GM21381 (cell line): ENCODE results near the gene GPR84.
"Not testable (repeated sequence)": the region's sequence is repeated elsewhere in the genome, so short reads cannot be mapped to it uniquely, and the experiment has no call there.

ENCODE experiments used
- ATAC-seq: cut with Tn5 transposase; IDR thresholded peaks from one replicate; pipeline ENCODE4 v1.9.1; 2021; ENCODE audit warnings: mild to moderate bottlenecking, moderate library complexity; ENCODE audit not compliant: unreplicated experiment

Gene GPR84

GRCh38 chr12:54328595-54329337 lies 35.5 kb downstream of the GPR84 start:
- no peak for ATAC-seq

GRCh38 chr12:54325442-54326109 lies 38.7 kb downstream of the GPR84 start:
- ATAC-seq = not testable (repeated sequence)

GRCh38 chr12:54324617-54325441 lies 39.5 kb downstream of the GPR84 start, which contains the start of gene COPZ1:
Gene COPZ1 (plus strand): TSS chr12:54325131. CDS start chr12:54325164, 33 bp downstream.
- peak; percentile 97 for ATAC-seq

GRCh38 chr12:54321363-54321762 lies 42.9 kb downstream of the GPR84 start:
- no peak for ATAC-seq
